Ovary (tissue), 3 donors: ENCODE data around the gene PLCB1.

Experiments used
- EP300 ChIP-seq: sonication (generic); formaldehyde crosslinking; IDR thresholded peaks from one replicate; pipeline ENCODE4 v1.6.1; 2017; ENCODE audit warnings: antibody characterized with exemption
- POLR2A ChIP-seq: fragments of 450-650 bp; IDR thresholded peaks from one replicate; pipeline ENCODE4 v1.6.1; 2017; ENCODE audit warnings: antibody characterized with exemption, mild to moderate bottlenecking, moderate library complexity
- TF ChIP-seq, protein P1 (sequence below), 3 donors: fragments of 450-650 bp in 2 of 3; fragments of 200-600 bp in 1 of 3; IDR thresholded peaks; one replicate each; pipeline versions ENCODE4 v1.5.1 to v1.8.0; 2016 to 2022; ENCODE audit warnings: antibody characterized with exemption in 3 of 3, mild to moderate bottlenecking in 1 of 3
- donor health status: DM: no; HTN: no; CAD: no.

DNA sequence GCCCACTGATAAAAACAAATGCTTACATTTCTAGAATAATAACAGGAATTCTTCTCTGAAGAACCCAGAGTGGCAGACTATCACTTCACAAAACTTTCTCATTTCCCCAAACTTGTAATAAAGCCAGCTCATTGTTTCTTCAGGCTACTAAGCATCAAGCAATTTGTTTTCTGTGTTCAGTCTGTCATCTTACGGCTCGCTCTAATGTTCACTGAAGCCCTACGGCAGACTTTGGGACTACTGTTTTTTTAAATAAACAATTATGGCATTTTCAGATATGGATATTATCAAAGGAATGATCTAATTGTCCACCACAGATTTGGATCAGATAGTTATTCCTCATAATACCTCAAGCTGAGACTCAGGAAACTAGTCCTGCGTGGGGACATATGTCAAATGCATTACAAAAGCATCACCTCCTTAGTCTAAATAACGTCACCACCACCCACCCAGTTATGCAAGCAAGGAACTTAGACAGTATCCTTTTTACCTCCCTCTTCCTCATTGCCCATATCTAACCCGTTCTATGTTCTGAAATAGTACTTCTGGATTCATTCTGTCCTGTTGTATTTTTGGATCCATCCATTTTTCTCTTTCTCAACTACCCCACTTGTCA is 415.1 kb downstream of the PLCB1 start:
- TF ChIP-seq, protein P1, sequence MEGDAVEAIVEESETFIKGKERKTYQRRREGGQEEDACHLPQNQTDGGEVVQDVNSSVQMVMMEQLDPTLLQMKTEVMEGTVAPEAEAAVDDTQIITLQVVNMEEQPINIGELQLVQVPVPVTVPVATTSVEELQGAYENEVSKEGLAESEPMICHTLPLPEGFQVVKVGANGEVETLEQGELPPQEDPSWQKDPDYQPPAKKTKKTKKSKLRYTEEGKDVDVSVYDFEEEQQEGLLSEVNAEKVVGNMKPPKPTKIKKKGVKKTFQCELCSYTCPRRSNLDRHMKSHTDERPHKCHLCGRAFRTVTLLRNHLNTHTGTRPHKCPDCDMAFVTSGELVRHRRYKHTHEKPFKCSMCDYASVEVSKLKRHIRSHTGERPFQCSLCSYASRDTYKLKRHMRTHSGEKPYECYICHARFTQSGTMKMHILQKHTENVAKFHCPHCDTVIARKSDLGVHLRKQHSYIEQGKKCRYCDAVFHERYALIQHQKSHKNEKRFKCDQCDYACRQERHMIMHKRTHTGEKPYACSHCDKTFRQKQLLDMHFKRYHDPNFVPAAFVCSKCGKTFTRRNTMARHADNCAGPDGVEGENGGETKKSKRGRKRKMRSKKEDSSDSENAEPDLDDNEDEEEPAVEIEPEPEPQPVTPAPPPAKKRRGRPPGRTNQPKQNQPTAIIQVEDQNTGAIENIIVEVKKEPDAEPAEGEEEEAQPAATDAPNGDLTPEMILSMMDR (IDR thresholded peaks at IDR 0.05), result no peak
- TF ChIP-seq POLR2A (no peak), EP300 (no peak)
